Activated CD4-positive, CD25-positive, alpha-beta regulatory T cell treated with anti-CD3 and anti-CD28 coated beads, Interleukin-2, amount 50 U/mL, for 16 hours (primary cell): ENCODE data around the gene CHST1.

Source experiments
- DNase-seq: peaks from one replicate; pipeline ENCODE4 v3.0.0-alpha.2; 2020; ENCODE audit warnings: low read depth, low spot score

CHST1 gene

GRCh38 chr11:45607995-45608394 is 57.4 kb downstream of the CHST1 start:
- DNase-seq: no peak

- DNase-seq: no peak
Measured at GRCh38 chr11:45606514-45607281, 58.7 kb downstream of the CHST1 start.

GRCh38 chr11:45605051-45605450 is 60.4 kb downstream of the CHST1 start:
- no peak for DNase-seq

GRCh38 chr11:45603946-45604682 is 61.3 kb downstream of the CHST1 start:
- no peak for DNase-seq

- no peak for DNase-seq
Measured at GRCh38 chr11:45599161-45599943, 66.1 kb downstream of the CHST1 start.
